T follicular helper cell (primary cell): ENCODE data around the gene PLEKHA8.

Experiments used
- DNase-seq: peaks from one replicate; pipeline ENCODE4 v3.0.0-alpha.2; 2020; ENCODE audit warnings: low read depth

PLEKHA8 gene

GRCh38 chr7:30112103-30112713 is 84.0 kb downstream of the PLEKHA8 start:
- no peak for DNase-seq

GRCh38 chr7:30113144-30113543 is 84.9 kb downstream of the PLEKHA8 start:
- no peak for DNase-seq

GRCh38 chr7:30114536-30115238 is 86.5 kb downstream of the PLEKHA8 start:
- DNase-seq, result no peak

DNA sequence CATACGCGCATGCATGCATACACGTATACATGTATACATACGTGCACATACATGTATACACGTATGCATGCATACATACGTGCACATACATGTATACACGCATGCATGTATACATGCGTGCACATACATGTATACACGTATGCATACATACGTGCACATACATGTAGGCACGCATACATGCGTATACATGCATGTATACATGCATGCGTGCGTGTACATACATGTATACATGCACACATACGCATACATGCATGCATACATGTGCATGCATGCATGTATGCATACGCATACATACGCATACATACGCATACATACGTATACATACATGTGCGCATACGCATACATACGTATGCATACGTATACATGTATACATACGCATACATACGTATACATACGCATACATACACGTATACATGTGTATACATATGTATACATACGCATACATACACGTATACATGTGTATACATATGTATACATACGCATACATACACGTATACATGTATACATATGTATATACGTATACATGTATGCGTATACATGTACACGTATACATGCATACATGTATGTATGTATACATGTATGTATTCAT is 87.6 kb downstream of the PLEKHA8 start:
- DNase-seq, result no peak

DNA sequence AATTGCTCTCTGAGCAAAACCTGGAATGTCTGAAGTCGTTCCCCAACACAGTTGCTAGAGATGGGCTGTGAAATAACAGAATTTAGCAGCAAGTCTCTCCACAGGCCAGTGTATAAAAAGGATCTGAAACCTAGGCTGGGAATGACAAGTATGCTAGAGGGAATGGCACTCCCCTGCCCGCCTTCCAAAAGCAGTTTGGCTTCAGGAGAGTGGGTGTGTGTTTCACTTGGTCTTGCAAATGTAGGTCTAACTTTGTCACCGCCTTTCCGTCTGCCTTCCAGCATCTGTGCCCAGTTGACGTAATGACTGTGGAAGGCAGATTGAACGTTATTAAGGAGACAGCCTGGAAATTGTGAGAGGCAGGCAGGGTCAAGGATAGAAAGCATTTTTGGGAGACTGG is 88.6 kb downstream of the PLEKHA8 start:
- DNase-seq, result no peak

DNA sequence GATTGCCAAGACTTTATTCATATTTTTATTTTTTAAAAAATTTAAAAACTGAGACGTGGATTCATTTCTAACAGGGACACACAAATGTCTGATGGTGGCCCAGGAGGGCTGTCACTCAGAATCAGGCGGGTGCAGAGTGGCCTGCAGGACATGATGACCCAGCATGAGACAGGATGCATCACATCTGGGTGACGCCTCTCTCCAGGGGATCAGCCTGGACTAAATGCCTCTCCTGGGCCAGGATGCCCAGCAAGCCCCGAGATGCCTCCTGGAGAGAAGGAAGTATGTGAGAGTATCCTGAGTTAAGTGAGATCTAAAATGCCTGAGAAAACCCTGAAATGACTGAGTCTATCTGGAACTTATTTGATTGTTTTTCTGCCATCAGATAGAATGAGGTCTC is 89.7 kb downstream of the PLEKHA8 start:
- no peak for DNase-seq

DNA sequence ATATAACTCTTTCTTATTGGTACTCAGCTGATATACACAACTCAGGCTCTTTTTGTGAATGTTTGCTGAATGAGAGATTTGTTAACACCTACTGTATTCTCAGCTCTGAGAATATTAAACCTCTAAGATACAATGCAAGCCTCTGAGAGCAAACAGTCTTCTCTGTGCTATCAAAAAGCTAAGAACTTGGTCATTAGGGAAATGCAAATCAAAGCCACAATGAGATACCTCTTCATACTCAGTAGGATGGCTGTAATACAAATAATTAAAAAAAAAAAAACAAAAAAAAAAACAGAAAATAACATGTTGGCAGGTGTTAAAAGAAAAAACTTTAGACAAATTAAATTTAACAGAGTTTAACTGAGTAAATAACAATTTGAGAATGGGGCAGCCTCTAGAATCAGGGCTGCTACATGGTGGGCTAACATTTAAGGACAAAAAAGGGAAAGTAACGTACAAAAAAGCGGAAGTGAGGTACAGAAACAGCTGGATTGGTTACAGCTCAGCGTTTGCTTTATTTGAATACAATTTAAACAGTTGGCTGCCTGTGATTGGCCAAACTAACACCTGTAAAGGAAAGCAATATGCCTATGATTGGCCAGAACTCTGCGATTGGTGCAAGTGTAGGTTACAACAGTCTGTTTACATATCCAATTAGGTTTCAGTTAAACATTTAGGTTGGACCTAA is 91.8 kb downstream of the PLEKHA8 start:
- no peak for DNase-seq

DNA sequence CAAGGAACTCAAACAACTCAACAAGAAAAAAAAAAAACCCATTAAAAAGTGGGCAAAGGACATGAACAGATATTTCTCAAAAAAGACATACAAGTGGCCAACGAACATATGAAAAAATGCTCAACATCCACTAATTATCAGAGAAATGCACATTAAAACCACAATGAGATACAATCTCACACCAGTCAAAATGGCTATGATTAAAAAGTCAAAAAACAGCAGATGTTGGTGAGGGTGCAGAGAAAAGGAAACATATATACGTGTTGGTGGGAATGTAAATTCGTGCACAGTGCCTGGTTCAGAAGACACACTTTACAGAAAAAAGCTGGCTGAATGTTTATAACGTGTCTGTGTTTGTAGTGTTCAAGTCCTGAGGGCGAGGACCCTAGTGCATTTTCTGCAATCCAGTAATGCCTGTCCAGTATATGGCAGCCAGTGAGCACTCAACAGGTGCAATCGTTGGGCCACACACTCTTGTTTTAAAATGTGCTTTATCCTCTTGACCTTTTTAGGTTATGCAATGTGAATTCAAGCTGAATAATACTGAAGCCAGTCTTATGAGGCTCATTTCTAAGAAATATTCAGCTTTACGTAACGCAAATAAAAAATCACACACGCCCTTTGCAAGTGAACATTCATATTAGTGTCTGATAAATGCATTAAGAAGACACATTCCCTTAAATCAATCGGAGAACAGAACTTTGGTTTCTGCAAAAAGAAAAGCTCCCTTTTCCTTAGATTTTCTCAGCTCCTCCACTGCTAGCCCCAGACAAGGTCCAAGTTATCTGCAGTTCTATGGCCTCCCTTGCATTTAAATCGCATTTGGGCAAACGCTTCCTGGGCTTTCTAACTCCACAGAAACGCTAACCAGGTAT is 105.8 kb downstream of the PLEKHA8 start:
- no peak for DNase-seq

GRCh38 chr7:30134611-30135300 is 106.5 kb downstream of the PLEKHA8 start, which contains the start of gene MTURN:
MTURN (plus strand) TSS chr7:30134986; CDS start chr7:30135137, 151 bp downstream.
- DNase-seq, result peak; percentile 88

- DNase-seq, result peak; percentile 40
These were observed 107.3 kb downstream of the PLEKHA8 start for GRCh38 chr7:30135301-30136116.

GRCh38 chr7:30136117-30136731 is 108.0 kb downstream of the PLEKHA8 start:
- no peak for DNase-seq

GRCh38 chr7:30136743-30137485 is 108.7 kb downstream of the PLEKHA8 start:
- DNase-seq, result no peak

- no peak for DNase-seq
These were observed 111.7 kb downstream of the PLEKHA8 start for GRCh38 chr7:30139836-30140384.

DNA sequence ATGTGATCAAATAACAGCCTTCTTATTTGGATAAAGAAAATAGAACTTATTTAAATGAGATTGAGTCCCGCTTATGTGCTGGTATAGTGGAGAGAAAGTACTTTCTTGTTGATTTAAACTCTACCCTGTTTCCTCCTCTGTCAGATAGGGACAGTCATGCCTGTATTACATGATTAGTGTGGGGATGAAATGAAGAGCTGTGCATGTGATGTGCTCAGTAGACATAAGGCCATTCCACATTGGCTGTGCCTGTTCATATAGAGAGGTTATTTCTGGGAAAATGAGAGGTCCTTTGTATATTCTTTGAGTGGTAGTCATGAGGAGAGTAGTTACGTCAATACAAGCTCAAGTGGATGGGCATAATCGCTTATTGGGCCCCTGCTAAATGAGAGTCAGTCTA is 112.2 kb downstream of the PLEKHA8 start:
- no peak for DNase-seq

GRCh38 chr7:30142710-30143109 is 114.5 kb downstream of the PLEKHA8 start:
- no peak for DNase-seq

DNA sequence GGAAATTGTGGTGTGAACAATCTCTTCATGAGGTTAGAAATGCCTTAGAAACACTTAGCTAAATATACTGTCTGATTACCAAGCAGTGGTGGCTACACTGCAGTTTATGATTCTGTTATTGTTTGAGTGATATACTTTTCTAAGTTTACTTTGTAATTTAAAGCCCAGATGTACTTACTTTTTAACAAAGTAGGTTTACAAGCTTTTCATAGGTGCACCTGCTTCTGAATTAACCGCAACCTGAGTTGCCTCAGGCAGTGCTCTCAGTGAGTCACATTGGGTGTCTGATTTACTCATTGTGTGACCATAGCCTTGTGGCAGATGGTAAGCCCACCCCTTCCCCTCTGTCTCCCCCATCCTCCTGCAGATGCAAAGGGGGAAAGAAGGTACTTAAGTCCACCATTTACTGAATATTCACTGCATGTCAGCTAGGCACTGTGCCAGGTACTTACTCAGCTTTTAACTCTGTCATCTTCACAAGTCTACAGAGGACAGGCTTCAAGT is 115.6 kb downstream of the PLEKHA8 start:
- no peak for DNase-seq

DNA sequence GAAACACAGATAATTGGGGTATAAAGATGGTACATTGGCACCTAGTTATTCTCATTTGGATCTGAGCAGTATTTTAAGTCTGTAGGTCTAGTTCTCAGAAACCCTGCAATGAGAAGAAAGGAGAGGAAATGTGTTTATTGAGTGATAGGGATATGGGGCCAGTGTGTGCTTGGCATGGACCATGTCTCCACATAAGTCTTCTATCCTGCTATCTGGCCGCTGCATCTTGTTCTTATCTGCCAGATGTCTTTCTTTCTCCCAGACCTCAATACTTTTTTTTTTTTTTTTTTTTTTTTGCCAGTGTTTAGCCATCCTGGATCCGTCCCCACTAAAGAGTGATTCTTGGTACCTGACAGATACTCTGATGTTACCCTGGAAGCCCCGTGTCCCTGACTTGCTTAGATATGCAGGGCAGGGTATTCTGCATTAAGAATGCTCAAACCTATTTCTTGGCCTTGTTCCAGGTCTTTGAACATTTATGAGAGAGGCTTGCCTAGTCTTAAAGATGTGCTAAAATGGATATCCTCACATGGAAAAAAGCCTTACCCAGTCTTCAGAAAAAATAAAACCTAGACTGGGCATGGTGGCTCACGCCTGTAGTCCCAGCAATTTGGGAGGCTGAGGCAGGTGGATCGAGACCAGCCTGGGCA is 116.6 kb downstream of the PLEKHA8 start:
- no peak for DNase-seq

GRCh38 chr7:30145426-30145970 is 117.3 kb downstream of the PLEKHA8 start:
- DNase-seq, result no peak
